GM12864 (cell line): ENCODE measurements around the gene SH3YL1.

Source experiments
- DNase-seq: peaks from one replicate; pipeline ENCODE4 v3.0.0-alpha.2; 2011; ENCODE audit warnings: low read depth
- H3K4me3 ChIP-seq: 2 replicates; pipeline ENCODE4 v1.5.1; 2011; ENCODE audit warnings: mild to moderate bottlenecking, low read depth, low read length, control low read depth
- TF ChIP-seq, protein P1 (sequence below): IDR thresholded peaks from 2 replicates; pipeline ENCODE4 v1.5.1; 2011; ENCODE audit warnings: low read depth, mild to moderate bottlenecking, moderate library complexity, low read length, control low read depth, inconsistent platforms; ENCODE audit errors: missing control alignments

SH3YL1 gene

DNA sequence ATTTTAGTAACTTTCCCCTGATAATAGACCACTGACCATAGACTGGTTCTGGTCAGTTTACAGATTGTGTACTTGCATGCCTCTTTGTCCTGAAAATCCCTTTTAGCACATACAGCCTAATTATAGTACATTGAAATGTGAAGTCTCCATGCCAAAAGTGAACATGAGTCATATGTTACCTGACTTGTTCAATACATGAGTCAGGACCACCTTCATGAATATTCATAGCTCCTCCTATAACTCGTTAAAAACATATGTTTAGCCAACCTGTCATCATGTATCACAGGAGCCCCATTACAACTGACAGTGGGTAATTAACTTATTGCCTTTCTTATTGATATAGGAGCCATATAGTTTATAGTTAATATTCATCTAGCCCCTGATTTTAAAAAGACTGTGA, 78.6 kb downstream of the SH3YL1 start:
- H3K4me3 ChIP-seq, result no peak overlapping the region
- TF ChIP-seq, protein P1, sequence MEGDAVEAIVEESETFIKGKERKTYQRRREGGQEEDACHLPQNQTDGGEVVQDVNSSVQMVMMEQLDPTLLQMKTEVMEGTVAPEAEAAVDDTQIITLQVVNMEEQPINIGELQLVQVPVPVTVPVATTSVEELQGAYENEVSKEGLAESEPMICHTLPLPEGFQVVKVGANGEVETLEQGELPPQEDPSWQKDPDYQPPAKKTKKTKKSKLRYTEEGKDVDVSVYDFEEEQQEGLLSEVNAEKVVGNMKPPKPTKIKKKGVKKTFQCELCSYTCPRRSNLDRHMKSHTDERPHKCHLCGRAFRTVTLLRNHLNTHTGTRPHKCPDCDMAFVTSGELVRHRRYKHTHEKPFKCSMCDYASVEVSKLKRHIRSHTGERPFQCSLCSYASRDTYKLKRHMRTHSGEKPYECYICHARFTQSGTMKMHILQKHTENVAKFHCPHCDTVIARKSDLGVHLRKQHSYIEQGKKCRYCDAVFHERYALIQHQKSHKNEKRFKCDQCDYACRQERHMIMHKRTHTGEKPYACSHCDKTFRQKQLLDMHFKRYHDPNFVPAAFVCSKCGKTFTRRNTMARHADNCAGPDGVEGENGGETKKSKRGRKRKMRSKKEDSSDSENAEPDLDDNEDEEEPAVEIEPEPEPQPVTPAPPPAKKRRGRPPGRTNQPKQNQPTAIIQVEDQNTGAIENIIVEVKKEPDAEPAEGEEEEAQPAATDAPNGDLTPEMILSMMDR, result no peak
- no peak for DNase-seq

DNA sequence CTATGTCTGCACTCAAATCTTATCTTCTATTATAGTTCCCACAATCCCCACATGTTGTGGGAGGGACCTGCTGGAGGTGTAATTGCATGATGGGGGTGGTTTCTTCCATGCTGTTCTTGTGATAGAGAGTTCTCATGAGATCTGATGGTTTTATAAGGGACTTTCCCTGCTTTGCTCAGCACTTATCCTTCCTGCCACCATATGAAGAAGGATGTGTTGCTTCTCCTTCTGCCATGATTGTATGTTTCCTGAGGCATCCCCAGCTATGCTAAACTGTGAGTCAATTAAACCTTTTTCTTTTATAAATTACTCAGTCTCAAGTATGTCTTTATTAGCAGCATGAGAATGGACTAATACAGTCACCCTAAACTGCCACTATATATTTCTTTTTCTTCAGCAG, 79.1 kb downstream of the SH3YL1 start:
- TF ChIP-seq, protein P1, result no peak
- DNase-seq, result no peak
- H3K4me3 ChIP-seq, result no peak overlapping the region

DNA sequence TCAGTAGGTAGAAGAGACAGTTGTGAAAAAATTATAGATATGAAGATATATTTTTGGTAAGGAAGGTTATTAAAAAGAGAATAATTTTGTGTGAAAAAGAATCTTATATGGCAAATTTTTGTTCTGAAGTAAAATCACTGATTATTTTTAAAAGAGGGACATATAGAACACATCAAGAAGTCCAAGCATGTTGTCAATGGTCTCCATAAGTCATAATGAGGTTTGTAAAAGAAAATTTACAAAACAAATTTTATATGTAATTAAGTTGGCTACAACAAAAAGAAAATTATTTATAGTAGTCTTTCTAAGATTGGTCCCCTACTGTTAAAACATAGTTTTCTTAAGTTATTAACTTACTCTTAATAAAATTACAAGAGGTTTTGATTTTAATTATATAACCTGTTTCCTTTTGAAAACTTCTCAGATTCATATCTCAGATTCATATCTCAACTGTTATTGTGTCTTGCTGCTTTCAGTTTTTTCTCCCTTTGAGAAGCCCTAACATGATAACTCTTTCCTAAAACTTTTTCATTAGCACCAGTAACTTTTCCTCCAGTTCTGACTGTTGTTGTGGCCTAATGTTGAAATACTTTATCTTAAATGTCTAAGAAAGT, 81.2 kb downstream of the SH3YL1 start:
- DNase-seq, result no peak
- no peak overlapping the region for H3K4me3 ChIP-seq

DNA sequence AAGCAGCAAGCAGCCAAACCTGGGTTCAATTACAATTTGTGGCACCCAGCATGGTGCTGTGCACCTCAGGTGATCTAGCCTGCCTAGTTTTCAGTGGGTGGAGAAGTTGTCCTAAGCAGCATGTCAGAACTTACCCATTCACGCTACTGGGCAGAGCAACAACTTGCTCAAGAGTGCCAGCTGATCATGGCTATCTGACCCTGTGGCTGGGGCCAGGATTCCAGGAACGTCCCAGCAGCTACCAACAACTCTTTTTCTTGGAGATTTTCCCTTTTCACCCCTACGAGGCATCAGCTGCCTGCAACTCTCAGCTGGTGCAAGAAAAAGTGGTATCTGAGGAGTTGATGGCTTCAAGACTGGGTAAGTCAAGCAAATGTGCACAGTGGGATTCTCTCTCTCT, 83.5 kb downstream of the SH3YL1 start:
- TF ChIP-seq, protein P1, result no peak
- DNase-seq, result no peak
- H3K4me3 ChIP-seq, result no peak overlapping the region

More for the DNA sequence above, 81.2 kb downstream of the SH3YL1 start:
- TF ChIP-seq, protein P1, result no peak

DNA sequence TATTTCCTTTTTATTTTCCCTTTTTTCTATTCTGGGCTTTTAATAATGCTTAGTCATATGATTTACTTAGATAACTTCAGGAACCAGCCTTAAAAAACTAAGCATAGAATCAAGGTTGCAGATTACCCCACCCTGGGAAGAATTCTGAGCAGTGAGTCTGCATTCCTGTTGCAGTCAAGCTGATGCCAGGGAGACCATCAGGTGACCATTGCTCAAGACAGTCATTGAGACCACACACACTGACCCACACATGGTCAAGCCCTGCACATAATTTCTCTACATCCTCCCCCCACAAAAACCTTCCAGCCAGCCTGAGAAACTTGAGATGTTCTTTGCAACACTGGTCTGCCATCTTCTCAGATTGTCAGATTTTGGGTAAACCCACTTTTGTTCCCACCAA, 83.9 kb downstream of the SH3YL1 start:
- TF ChIP-seq, protein P1, result no peak
- no peak overlapping the region for H3K4me3 ChIP-seq
- no peak for DNase-seq

DNA sequence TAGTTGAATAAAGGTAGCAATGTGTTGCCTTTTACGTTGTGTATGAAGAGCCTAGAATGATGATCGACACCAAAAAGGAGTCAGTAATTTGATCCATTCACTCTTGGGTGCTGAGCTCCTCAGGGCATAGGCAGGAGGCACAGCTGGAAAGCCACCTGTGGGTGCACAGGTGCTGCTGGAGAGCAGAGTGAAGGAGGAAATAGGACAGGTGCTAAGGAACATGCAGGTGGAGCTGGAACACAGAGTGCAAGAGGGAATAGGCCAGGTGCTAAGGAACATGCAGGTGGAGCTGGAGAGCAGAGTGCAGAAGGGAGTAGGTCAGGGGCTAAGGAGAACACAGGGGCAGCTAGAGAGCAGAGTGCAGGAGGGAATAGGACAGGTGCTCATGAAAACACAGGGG, 86.1 kb downstream of the SH3YL1 start:
- no peak for DNase-seq
- TF ChIP-seq, protein P1, result no peak
- no peak overlapping the region for H3K4me3 ChIP-seq

DNA sequence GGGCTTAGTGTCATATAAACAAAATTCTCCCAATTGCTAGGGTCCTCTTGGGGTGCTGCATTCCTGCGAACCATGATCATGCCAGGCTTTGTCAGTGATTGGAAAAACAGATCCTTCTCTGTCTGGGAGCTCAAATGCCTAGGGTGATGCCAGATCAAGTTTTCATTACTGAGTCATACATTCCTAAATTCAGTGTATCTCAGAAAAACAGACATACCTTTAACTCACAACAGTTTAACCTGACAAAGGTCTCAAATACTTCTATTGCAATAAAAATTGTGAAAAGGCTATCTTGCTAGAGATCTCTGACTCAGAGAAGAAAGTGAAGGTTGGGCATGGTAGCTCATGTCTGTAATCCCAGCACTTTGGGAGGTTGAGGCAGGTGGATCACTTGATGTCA, 86.9 kb downstream of the SH3YL1 start:
- TF ChIP-seq, protein P1, result no peak
- no peak overlapping the region for H3K4me3 ChIP-seq
- no peak for DNase-seq
